Upper lobe of left lung (tissue), 4 donors: Measurements from ENCODE around the gene IDUA.

Experiments used
- EP300 ChIP-seq, 4 donors: sonication (generic); formaldehyde crosslinking; IDR thresholded peaks; one replicate each; pipeline ENCODE4 v1.5.1; 2017; ENCODE audit warnings: antibody characterized with exemption in 4 of 4, control low read depth in 2 of 4
- TF ChIP-seq, protein P1 (sequence below), 6 experiments: fragments of 450-650 bp in 4 of 6; fragments of 200-600 bp in 2 of 6; sonication (generic) in 2 of 6; IDR thresholded peaks; one replicate each; pipeline ENCODE4 v1.5.1; 2016 to 2019; ENCODE audit warnings: antibody characterized with exemption in 6 of 6

DNA sequence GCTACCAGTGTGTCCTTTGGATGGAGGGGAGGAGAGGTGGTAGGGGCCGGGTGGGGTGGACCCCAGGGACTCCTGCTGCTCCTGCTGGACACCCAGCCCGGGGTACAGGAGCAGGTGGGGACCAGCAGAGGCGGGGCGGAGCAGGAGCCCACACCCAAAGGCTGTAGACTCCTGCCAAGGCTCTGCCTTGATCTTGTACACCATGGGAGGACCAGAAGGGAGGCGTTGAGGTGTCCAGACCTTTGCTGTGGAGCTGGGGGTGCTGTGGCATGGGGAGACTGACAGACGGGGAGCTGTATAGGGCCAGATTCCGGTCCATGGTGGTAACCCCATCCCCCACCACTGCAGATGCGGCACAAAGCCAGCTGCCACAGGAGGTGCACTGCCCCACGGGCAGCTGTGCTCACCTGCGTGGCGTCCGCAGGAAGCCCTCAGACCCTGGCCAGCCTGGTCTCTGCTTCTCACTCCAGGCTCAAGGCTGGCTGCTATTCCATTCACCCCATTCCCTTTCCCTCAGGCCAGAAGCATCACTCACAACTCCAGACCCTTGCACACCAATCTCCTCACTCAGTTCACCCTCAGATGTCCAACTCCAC, 11.3 kb downstream of the IDUA start:
- TF ChIP-seq, protein P1, sequence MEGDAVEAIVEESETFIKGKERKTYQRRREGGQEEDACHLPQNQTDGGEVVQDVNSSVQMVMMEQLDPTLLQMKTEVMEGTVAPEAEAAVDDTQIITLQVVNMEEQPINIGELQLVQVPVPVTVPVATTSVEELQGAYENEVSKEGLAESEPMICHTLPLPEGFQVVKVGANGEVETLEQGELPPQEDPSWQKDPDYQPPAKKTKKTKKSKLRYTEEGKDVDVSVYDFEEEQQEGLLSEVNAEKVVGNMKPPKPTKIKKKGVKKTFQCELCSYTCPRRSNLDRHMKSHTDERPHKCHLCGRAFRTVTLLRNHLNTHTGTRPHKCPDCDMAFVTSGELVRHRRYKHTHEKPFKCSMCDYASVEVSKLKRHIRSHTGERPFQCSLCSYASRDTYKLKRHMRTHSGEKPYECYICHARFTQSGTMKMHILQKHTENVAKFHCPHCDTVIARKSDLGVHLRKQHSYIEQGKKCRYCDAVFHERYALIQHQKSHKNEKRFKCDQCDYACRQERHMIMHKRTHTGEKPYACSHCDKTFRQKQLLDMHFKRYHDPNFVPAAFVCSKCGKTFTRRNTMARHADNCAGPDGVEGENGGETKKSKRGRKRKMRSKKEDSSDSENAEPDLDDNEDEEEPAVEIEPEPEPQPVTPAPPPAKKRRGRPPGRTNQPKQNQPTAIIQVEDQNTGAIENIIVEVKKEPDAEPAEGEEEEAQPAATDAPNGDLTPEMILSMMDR (IDR thresholded peaks at IDR 0.05) = no peak
- TF ChIP-seq EP300 (IDR thresholded peaks at IDR 0.05) = no peak
